Activated CD8-positive, alpha-beta memory T cell treated with anti-CD3 and anti-CD28 coated beads, Interleukin-2, amount 50 U/mL, for 1 hour (primary cell): ENCODE data around the gene ZNF248.

Experiments
- DNase-seq: peaks from one replicate; pipeline ENCODE4 v3.0.0-alpha.2; 2020; ENCODE audit errors: extremely low read depth

ZNF248 gene

DNA sequence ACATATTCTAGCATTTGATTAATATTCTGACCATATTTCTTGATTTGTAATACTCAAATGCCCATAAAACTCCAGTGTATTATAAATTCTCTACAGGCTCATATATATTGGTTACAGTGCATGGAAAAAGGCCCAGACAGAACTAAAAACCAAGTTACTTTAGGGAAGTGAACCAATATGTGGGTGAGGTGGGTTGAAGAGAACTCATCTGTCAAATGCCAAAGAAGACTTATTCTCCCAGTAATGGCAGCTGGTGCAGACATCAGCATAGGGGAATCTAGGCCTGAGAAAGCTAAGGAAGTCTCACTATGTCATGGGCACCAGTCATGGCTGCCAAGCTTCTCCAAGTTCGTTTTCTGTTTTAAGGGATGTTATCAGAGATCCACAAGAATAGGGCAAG, 30.6 kb downstream of the ZNF248 start:
- DNase-seq, result no peak

DNA sequence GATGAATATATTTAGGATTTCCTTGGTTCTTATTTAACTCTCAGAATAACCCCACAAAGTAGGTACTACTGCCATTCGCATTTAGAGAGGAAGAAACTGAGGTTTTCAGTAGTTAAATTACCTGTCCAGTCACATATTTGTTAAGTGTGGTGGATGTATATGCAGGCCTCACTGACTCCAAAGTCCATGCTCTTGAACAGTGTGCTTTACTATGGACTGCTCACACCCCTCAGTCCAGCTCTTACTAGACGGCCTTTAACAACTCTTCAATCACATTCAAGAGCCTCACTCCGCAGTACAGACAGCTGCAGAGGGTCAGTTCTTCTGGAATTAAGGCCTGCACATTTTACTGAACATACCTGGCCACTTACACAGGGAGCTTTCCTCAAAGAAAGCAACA, 36.2 kb downstream of the ZNF248 start:
- DNase-seq, result no peak

DNA sequence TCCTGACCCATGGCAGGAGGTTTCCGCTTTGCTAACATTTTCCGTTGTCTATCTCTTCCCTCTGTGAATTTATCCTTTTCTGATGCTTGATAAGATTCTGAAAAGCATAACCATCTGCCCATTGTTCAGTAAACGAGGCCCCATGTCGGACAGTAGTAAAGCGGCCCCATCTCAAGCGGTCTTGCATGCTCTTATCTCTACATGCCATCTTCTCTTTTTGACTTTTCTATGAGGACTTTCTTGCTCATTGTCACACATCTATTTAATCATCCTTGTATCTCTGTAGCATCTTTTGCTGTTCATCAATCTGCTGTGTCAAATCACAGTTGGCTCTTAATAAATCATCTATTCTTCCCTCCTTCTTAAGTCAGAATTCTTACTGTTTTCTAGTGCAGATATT, 37.6 kb downstream of the ZNF248 start:
- DNase-seq, result no peak

DNA sequence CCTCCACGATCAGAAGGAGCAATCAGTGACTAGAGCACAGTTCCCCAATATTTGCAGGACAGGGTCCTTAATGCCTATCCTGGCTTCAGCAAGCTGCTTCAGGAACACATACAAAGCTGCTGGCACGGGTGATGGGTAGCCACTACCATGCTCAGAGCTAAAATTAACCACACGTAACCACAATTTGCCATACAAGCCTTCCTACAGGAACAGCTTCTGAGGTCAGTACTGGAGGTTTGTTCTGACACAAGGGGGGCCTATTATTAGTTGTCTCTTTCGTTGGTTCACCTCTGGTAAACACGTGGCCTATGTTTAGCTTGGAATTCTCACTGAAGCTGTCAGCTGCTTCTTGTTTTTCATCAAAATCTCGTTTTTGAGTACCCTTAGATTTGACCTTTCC, 41.1 kb downstream of the ZNF248 start:
- no peak for DNase-seq

DNA sequence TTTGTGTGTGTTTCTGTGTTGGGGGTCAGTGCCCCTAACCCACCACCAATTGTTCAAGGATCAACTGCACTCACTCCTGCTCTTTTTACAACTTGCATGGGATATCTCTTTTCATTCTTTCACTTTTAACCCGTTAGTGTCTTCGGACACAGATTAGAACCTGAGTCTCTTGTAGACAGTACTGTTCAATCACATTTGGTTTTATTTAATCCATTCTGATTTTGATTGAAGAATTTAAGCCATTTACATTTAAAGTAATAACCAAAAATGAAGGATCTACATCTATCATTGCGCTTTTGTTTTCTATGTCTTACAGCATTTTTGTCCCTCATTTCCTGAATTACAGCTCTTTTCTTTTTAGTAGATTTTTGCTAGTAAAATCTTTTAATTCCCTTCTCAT, 43.6 kb downstream of the ZNF248 start:
- no peak for DNase-seq

DNA sequence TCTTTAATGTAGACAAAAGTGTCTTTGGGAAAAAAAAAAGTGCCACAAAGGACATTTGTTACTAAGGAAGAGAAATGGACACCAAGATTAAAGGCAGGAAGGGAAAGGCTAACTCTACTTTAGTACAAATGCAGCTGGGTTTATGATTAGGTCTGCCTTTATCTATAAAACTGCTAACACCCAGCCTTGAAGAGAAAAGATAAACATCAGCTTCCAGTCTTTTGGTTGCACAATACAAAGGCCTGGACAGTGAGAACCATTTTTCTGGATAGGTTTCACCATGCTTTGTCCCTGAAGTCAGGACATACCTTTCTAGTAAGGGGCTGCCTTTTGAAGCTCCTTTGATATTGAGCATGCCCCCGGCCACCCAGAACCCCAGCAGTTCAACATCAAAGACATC, 45.1 kb downstream of the ZNF248 start:
- DNase-seq, result no peak

DNA sequence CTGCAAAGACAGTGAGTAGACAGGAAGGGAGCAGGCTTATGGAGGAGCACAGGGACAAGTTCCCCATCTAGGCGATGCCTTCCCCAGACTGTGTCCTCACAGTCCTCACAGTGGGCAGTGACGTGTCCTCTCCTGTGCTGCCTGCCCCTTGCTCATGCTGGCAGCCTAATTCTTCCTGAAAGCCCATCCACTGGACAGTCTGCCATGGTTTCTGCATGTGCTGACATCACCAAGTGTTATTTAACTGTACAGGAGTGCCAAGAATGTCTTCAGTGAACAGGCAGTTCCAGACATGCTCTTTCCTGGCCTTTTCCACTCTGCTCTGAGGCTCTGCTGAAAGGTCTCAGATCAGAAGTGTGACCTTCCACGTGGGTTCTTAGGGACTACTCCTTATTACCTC, 54.1 kb downstream of the ZNF248 start:
- DNase-seq, result no peak

DNA sequence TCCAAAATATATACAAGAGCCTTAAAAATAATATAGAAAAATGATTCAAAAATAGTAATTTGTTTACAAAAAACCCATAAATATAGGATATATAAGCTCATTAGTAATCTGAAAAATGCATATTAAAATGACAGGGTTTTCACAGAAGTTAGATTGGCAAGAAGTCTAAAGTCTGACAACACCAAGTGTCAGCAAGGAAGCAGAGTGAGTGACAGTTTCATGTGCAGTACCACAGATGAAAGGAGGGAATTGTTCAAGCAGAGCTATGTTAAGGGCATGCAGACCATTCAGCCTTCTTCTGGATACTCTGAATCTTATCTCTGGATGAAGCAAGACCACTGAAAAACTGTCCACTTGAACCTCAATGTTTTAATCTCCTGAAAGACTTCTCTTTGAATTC, 55.9 kb downstream of the ZNF248 start:
- DNase-seq, result no peak

DNA sequence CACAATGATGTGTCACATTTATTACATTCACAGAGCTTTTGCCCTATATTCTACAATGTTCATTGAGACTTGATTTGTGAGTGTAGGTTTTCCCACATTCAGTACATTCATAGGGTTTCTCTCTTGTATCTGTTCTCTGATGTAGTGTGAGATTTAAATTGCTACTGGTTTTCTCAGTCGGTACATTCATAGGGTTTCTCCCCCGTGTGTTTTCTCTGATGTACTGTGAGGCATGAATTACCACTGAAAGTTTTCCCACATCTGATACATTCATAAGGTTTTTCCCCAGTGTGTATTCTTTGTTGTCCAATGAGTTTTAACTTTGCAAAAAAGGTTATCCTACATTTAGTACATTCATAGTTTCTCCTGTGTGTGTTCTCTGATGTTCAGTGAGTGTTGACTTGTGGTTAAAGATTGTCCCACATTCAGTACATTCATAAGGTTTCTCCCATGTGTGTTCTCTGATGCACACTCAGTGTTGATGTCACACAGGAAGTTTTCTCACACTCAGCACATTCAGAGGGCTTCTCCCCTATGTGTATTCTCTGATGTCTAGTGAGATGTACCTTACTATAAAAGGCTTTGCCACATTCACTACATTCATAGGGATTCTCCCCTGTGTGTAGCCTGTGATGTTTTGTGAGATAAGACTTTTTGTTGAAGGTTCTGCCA, 63.0 kb downstream of the ZNF248 start:
- DNase-seq, result no peak

DNA sequence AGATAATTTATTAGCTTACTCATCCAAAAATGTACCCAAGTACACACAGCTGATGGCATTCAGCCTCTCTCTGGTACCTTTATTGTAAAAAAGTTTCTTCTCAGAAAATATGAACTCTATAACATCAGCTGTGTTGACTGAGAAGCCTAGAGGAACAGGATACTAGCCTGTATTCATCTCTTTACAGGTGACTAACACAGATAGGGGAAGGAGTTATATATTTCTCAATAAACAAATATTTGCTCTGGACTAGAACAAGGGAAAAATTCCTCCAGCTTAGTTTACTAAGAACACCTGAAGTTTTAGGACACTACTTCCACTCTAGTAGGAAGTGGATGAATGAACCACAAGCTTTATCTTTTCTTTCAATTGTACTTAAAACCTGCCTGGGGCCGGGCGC, 67.8 kb downstream of the ZNF248 start:
- no peak for DNase-seq

DNA sequence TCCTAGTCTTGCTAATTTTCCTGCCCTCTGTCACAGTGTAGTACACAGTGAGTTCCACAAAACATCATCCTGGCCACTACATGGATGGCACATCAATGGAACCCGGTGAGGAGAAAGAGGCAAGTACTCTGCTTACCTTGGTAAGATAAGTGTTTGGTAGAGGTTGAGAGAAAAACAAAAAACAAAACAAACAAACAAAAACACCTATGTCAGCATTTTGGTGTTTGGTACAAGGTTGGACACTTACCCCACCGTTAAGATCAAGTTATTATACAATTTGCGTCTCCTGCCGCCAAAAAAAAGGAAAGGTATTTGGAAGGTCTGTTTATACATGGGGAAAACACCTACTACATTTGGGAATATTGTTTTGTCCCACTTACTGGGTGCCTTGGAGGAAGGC, 72.7 kb downstream of the ZNF248 start:
- DNase-seq, result no peak

DNA sequence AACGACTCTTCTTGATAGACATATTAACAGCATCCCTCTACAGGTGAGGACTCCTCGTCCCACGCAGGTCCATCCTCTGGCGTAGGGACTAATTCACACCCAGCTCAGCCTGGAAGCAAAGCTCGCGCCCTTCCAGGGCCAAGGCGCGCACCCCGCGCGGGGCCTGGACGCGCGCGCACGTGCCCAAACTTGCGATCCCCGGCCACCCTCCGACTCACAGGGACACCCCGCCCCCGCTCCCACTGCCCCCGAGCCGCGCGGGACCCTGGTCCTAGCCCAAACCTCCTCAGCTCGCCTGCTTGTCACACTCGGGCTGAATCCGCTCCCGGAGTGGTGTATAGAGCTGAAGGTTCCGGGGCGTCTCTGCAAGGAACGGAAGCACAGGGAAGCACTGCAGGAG, 76.9 kb downstream of the ZNF248 start:
- no peak for DNase-seq

DNA sequence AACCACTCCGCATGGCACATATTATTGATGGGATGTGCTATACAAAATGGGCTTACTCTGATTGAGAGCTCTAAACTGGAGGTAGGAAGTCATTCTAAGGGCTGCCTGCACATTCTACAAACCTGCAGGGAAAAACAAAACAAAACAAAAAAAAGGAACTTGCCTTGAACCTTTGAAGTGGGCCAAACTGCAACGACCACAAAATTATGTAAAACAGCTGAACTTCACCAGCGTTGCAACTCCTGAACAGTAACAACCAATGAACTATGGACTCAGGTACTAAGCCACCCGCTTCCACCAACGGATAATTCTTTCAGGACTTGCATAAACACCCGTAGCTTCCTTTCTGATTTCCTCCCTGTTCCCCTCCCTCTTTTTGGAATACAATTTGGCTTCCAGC, 80.4 kb downstream of the ZNF248 start:
- DNase-seq, result no peak

DNA sequence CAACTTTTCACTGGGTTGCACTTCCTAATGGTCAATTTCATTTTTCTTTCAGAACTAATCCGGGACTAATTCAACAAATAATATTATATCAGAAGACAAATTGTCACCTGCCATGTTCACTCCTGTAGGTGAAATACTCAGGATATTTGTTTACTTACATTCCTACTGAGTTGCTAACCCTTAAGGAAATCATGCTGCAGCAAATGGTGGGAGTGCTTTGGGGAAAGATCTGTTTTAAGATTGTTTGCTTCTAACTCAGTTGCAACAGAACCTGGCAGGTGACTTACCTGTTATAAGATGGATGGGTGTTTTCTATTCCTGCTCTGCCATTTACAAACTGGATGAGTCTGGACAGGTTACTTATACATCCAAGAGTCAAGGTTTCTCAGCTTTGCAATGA, 81.8 kb downstream of the ZNF248 start:
- no peak for DNase-seq

DNA sequence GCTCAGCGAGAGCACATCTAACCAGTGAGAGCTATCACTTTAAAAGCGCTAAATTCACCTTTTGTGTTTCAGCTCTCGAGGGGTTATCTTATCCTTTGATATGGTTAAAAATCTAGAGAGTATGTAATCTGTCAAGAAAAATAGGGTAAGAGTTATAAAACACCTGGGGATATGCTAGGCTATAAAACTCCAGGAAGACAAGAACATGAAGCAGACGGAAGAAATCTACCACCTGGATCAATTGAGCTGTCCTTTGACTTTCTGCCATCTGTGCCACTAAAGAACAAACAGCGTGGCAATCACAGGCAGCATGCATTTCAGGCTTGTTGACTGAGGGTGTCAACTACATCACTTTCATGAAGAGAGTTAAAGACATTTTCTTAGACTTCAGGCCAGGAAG, 83.1 kb downstream of the ZNF248 start:
- no peak for DNase-seq

DNA sequence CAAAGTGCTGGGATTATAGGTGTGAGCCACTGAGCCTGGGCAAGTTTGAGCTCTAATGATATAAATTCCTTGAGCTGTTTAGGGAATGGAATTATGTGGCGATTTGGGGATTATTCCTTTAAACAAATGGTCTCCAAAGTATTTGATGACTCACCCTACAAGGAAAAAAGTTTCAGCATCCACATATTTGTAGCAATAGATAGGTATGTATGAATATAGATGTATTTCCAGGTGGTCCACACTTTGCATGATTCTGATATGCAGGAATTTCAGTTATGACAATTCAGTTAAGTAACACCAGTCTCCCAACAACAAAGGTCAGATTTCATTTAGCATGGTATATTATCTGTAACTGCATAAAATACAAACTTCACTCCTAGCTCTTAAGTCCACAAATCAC, 92.2 kb downstream of the ZNF248 start:
- DNase-seq, result no peak

DNA sequence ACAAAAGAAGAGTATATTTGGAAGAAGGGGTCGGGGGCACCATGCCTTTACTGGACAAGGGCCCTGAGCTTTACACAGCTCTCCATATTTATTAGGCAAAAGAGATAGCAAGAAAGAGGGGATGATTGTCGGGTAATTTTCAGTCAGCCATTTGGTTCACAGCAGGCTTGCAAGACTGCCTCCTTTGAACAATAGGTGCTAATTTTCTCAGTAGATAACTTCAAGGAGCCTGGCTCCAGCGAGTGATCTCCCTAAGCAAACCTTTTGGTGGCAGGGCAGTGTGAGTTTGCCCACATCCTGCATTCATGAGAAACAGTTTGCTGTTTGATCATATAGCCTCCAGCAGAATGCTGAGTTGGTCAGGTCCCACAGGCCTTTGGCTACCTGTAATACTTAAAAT, 94.3 kb downstream of the ZNF248 start:
- no peak for DNase-seq

DNA sequence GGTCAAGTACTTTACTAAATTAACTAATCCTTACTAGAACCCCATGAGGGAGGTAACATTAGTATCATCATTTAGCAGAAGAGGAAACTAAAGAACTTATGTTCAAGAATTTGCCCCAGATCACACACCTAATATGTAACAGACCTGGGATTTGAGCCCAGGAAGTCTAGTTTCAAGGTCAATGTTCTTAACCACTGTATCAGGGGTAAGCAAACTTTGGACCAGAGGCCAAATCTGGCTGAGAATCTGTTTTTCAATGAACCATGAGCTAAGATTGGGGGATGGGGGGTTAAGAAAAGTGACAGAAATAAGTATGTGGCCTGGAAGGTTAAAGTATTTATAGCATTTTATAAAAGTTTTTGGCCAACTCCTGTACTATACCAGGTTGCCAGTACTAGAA, 95.1 kb downstream of the ZNF248 start:
- DNase-seq, result no peak

DNA sequence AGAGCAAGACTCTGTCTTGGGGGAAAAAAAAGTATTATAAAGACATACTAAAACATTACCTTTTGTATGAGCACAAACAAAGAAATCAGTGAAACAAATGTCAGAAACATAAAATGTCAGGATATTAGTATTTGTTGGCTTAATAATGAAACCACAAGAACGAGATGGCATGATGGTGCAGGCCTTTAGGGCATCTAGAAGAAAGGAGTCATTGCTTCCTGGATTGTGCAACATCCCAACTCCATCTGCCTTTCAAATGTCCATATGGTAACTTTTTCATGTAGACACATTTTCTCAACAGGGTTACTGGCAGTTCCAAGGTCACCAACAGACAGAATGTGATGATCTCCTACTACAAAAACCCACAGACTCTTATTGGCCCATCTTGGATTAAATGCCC, 96.6 kb downstream of the ZNF248 start:
- DNase-seq, result no peak

DNA sequence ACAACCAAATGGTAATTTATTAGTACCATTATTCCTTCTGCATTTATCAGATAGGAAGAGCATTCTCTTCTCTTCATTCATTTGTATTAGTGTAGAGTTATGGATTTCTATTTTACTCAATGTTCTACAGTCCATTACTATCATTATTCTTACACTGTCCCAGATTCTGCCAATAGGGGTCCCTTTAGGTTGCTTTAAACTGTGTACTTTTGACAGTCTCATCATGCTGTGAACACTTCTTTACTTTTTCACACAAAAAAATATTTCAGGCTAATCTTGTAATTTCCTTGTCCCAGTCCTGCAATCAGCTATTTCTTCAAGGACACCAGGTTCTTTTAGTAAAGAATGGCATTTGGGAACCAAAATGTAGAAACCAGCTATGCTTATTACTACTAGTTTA, 99.3 kb downstream of the ZNF248 start:
- no peak for DNase-seq

DNA sequence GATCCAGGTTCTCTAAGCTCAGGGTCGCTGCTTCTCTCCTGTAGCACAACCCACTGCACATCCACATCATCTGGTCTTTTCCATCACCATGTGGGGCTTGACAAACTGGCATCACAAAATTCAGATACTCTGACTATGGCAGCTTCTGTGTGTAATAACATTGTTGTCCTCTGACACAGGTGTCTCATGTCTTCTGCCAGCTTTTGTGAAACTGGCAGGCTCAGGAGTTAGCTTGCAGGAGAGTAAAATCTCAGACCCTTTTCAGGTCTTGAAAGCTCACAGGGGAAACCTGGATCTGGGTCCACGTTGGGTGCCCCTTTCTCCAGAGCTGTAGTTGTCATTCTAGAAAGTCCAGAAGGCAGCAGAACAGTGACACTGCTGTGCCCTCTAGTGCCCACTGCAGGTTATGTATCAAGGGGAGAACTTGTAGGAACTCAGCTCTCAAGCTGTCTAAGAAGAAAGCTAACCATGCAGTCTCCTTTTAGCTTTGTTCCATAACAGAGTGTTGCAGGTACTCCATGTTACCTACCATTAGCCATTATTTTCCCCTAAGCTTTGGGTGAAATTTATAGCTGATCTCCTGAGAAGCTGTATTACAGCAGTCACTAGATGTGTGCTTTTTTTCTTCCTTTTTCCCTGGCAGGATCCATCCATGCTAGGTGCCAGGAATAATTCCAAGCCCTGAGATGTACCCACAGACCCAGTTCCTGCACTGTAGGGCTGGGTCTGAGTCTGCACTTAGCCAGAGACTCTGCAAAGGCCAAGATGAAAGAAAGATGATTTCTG, 102.7 kb downstream of the ZNF248 start:
- DNase-seq, result no peak

DNA sequence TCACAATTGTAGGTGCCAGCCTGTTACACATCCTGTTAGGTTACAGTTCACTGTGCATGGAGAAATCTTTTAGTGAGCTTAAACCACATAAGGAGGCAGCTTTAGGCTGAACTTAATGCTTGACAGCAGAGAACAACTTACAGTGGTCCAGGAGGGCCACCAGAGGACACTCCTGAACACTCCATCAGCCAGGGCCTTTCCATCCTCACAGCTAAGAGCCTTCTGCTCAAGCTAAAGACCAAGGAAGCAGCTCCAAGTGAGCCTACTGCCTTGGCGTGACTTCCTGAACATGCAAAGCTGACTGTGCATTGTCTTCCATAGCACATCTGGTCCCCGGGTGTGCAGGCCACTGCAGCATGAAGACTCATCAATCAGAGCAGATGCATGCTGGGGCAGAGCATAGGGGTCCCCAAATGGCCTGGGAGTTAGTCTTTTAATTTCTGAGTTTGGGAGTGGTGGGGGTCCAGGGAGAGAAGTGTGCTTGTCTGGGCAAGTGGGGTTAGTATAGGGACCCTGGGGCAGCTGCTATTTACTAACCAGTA, 105.0 kb downstream of the ZNF248 start:
- no peak for DNase-seq

DNA sequence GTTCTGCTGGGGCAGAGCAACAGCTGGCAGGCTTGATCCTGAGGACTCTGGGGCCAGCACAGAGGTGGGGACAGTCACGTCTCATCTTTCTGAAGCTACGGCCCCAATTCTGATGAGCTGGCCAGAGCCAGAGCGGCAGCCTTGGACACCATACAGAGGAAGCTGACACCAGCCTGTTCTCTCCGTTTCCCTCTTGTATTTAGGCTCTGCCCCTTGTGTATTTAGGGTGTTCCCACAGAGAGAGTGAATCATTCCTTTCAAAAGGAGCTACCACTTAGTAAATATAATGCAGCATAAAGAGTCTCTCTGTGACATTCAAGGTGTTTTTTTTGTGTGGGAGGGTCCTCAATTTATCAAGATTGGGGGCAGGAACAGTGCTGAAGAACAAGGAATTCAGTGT, 109.2 kb downstream of the ZNF248 start:
- DNase-seq, result no peak

DNA sequence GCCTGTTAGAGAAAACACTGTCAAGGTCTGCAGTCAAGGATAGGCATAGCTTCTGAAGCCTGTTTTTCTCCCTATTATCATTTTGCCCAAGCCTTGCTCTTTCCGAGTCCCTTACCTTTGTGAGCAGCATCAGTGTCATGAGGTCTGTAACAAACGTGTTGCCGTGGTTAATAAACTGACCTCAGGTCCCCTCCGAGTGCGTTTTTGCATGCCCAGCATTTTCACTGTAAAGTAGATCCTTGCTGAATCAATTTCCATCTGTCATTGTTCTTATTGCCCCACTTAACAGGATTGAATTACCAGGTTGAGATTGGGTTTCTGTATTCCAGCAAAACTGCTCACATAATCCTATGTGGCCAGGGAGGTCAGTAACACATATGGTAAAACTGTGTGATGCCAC, 110.3 kb downstream of the ZNF248 start:
- DNase-seq, result no peak
